Measurements from ENCODE around the gene COLEC11. TPM values are rescaled to one million over a fixed set of nuclear protein-coding genes. Genes with fewer than 3 reads are reported as not detected.

Gene COLEC11
- total RNA-seq, 4 donors from 2014 or later, result 3.6 to 15.9 (median 5.9) TPM

- TF ChIP-seq CTCF (IDR thresholded peaks at IDR 0.05), result no peak
- no peak for DNase-seq (ENCODE audit: low spot score)
- ATAC-seq (ENCODE audit: low FRiP score), result no peak
These were observed 1.1 kb downstream of the COLEC11 start for GRCh38 chr2:3595985-3596384.

DNA sequence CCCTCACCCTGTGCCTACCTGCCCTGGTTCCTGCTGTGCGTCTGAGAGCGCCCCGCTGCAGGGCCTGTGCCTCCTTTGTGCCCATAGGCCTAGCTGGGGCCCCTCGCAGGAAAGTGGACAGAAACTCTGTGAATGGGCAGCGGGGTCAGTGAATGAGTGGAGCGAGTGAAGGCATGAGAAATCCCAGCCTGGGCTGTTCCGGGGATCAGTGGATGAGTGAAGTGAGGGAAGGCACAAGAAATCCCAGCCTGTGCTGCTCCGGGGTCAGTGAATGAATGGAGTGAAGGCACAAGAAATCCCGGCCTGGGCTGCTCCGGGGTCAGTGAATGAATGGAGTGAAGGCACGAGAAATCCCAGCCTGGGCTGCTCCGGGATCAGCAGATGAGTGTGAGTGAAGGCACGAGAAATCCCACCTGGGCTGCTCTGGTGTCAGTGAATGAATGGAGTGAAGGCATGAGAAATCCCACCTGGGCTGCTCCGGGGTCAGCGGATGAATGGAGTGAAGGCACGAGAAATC is 2.0 kb downstream of the COLEC11 start:
- DNase-seq (ENCODE audit: low spot score) (no peak), ATAC-seq (ENCODE audit: low FRiP score) (no peak)

GRCh38 chr2:3597567-3597966 is 2.7 kb downstream of the COLEC11 start:
- ATAC-seq (ENCODE audit: low FRiP score) (no peak), DNase-seq (ENCODE audit: low spot score) (no peak)

More for the DNA sequence above, 2.0 kb downstream of the COLEC11 start:
- TF ChIP-seq CTCF (IDR thresholded peaks at IDR 0.05), result no peak

DNA sequence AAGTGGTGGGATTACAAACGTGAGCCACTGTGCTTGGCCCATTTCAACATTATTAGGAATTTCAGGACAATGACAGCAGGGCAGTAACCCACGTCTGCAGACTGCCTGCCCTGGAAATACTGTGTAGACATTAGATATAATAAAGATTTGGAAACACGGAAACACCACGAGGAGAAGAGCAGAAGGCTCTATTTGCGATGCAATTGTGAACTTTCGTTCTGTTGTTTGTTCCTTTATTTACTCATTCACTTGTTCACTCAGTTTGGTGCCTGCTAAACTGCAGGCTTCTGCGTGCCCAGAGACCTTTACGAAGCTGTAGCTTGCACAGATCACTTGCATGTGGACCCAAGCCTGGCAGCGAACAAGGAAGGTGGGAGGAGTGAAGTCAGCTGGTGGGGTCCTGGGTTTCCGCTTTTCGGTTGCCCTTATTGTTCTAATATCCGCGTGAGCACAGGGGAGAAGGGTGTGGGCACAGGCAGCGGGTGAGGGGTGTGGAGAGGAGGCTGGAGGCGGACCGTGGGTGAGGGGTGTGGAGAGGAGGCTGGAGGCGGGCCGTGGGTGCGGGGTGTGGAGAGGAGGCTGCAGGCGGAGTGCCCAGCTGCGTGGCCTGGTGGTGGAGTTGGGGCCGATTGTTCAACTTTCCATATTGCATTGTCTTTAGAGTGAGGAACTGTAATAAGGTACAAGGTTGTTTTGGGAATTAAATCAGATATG is 3.4 kb downstream of the COLEC11 start:
- ATAC-seq (ENCODE audit: low FRiP score), result no peak
- no peak for DNase-seq (ENCODE audit: low spot score)
- no peak for TF ChIP-seq CTCF (IDR thresholded peaks at IDR 0.05)

More at GRCh38 chr2:3597567-3597966, 2.7 kb downstream of the COLEC11 start:
- no peak for TF ChIP-seq CTCF (IDR thresholded peaks at IDR 0.05)

DNA sequence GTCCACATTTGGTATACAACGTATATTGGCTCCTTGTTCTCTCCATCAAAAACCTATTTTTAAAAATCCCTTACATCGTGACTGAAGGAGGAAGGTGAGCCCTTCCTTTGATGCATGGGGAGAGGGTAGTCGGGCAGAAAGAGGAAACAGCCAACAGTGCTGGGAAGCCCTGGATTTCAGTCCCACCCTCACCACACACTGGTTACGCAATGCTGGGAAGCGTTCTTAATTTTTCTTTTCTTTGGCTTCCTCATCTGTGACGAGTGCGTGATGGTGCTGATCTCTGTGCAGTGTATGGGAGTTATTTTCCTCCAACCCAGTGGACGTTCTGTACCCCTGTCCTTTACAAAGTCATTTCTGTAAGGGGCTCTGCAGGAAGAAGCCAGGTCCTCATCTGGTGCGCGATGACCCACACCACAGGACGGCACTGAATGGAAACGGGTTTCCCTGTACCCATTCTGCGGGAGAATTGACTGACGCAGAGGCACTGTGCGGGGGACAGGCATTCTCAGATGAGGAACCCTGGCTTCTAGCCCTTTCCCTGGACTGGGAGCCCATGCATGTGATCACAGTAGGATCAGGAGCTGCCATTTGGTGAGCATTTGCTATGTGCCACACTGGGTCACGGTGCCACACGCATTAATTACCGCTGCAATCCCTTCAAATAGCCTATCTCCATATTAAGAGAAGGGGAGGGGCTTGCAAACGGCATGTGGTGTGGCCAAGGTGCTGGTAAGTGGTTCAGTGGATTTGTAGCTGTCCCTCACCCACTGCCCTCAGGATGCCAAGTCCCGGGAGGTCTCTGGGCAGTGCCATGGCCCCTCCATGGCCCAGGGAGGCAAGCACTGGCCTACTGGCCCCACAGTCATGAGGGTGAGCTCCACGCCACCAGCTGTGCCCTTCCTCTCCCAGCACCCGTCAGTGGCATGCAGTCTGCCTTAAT is 4.3 kb downstream of the COLEC11 start:
- TF ChIP-seq CTCF (IDR thresholded peaks at IDR 0.05), result no peak
- DNase-seq (ENCODE audit: low spot score) (no peak), ATAC-seq (ENCODE audit: low FRiP score) (no peak)

DNA sequence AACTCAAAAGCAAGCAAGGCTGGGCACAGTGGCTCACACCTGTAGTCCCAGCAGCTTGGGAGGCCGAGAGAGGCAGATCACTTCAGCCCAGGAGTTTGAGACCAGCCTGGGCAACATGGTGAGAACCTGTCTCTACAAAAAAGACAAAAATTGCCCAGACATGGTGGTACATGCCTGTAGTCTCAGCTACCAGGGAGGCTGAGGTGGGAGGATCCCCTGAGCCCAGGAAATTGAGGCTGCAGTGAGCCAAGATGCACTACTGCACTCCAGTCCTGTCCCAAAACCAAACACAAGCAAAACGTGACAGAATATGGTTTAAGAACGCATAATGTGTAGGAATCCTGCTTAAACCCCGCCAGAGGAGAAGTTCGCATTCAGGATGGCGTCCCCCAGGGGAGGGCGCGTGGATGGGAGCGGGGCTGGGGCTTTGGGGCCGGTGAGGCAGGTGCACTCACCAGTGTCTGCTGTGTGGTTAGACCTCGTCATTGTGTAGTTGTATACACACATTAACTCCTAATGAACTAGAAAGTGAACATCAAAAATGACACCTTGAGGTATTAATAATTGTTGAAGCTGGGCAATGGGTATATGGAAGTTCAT is 5.4 kb downstream of the COLEC11 start:
- ATAC-seq (ENCODE audit: low FRiP score) (no peak), DNase-seq (ENCODE audit: low spot score) (no peak)
- TF ChIP-seq CTCF (IDR thresholded peaks at IDR 0.05), result no peak

Measured in omental fat pad (tissue), 4 donors.